BE2C (cell line): ENCODE results near the gene POM121L2.
A peak's percentile ranks its signal among the peaks of the same experiment; 100 is the strongest.

ENCODE experiments used
- DNase-seq: peaks from one replicate; pipeline ENCODE4 v3.0.0-alpha.2; 2020
- H3K27me3 ChIP-seq: fragments of 250-450 bp; sonication (Bioruptor Pico); 2 replicates; pipeline ENCODE4 v1.5.1; 2020; ENCODE audit warnings: mild to moderate bottlenecking
- H3K36me3 ChIP-seq: fragments of 250-450 bp; sonication (Bioruptor Pico); 2 replicates; pipeline ENCODE4 v1.5.1; 2020; ENCODE audit warnings: mild to moderate bottlenecking
- H3K4me1 ChIP-seq: fragments of 250-450 bp; sonication (Bioruptor Pico); 2 replicates; pipeline ENCODE4 v1.5.1; 2020
- H3K4me3 ChIP-seq: 2 replicates; pipeline ENCODE4 v1.5.1; 2011; ENCODE audit warnings: low read depth, low read length
- H3K9me3 ChIP-seq: fragments of 250-450 bp; sonication (Bioruptor Pico); 2 replicates; pipeline ENCODE4 v1.5.1; 2020
- TF ChIP-seq, protein P1 (sequence below): IDR thresholded peaks from 2 replicates; pipeline ENCODE4 v1.5.1; 2012; ENCODE audit warnings: mild to moderate bottlenecking, low read depth, low read length

The POM121L2 gene

DNA sequence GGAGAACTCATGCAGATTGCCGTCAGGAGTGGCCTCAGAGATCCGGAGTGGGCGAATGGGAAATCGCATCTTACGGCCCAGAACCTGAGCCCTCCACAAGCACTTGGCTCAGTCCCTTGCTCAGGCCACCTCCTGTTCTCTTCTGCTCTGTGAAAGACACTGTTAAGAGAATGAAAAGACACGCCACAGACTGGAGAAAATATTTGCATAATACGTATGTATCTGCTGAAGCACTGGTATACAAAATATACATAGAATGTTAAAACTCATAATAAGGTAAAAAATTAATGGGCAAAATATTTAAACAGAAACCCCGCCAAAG is 838 bp upstream of the POM121L2 start:
- no peak for DNase-seq
- Histone ChIP-seq H3K27me3 (peaks cover 30% of the 10 kb centered on the region), H3K4me1 (no peaks in the 10 kb centered on the region), H3K4me3 (peak overlapping the region; percentile 59; the same call in 1 of the 2 replicates), H3K9me3 (no peaks in the 10 kb centered on the region), H3K36me3 (no peaks in the 10 kb centered on the region)
- TF ChIP-seq, protein P1, sequence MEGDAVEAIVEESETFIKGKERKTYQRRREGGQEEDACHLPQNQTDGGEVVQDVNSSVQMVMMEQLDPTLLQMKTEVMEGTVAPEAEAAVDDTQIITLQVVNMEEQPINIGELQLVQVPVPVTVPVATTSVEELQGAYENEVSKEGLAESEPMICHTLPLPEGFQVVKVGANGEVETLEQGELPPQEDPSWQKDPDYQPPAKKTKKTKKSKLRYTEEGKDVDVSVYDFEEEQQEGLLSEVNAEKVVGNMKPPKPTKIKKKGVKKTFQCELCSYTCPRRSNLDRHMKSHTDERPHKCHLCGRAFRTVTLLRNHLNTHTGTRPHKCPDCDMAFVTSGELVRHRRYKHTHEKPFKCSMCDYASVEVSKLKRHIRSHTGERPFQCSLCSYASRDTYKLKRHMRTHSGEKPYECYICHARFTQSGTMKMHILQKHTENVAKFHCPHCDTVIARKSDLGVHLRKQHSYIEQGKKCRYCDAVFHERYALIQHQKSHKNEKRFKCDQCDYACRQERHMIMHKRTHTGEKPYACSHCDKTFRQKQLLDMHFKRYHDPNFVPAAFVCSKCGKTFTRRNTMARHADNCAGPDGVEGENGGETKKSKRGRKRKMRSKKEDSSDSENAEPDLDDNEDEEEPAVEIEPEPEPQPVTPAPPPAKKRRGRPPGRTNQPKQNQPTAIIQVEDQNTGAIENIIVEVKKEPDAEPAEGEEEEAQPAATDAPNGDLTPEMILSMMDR, result no peak

DNA sequence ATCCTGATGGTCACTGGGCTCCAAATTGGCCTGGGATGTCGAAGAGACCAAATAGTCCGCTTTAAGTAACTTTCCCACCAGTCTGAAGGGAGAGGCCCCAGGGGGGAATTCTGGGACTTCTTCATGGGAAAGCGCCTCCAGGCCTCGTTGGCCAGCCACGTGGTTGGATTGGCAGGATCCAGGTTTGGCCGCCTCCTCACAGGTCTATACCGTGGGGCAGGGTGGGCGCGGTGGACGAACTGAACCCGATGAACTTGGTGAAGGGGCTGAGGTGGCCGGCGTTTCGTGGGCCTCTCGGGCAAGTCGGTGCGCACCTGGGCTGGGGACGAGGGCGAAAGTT is 297 bp downstream of the POM121L2 start:
- Histone ChIP-seq H3K4me3 (peak overlapping the region; percentile 59), H3K9me3 (no peaks in the 10 kb centered on the region), H3K36me3 (no peaks in the 10 kb centered on the region), H3K27me3 (peaks cover 30% of the 10 kb centered on the region), H3K4me1 (no peaks in the 10 kb centered on the region)
- TF ChIP-seq, protein P1, result no peak
- DNase-seq, result no peak

- TF ChIP-seq, protein P1, result no peak
- Histone ChIP-seq H3K4me3 (peak overlapping the region; percentile 45), H3K9me3 (no peaks in the 10 kb centered on the region), H3K36me3 (no peaks in the 10 kb centered on the region), H3K4me1 (no peaks in the 10 kb centered on the region), H3K27me3 (peaks cover 13% of the 10 kb centered on the region)
- DNase-seq, result no peak
Observed at GRCh38 chr6:27303613-27304272, 8.3 kb downstream of the POM121L2 start.

- Histone ChIP-seq H3K9me3 (no peaks in the 10 kb centered on the region), H3K36me3 (no peaks in the 10 kb centered on the region), H3K4me3 (peak overlapping the region; percentile 77), H3K27me3 (peaks cover 13% of the 10 kb centered on the region), H3K4me1 (no peaks in the 10 kb centered on the region)
- peak; percentile 64 for DNase-seq
- TF ChIP-seq, protein P1, result no peak
Observed at GRCh38 chr6:27297857-27298730, 14.0 kb downstream of the POM121L2 start.

- Histone ChIP-seq H3K27me3 (peaks cover 13% of the 10 kb centered on the region), H3K9me3 (no peaks in the 10 kb centered on the region), H3K4me1 (no peaks in the 10 kb centered on the region), H3K36me3 (no peaks in the 10 kb centered on the region), H3K4me3 (peak overlapping the region; percentile 77)
- TF ChIP-seq, protein P1, result no peak
- DNase-seq, result no peak
Observed at GRCh38 chr6:27297484-27297856, 14.6 kb downstream of the POM121L2 start.
